ENCODE measurements around the gene SH3RF2.

SH3RF2 gene

GRCh38 chr5:146051678-146052077, 115.3 kb downstream of the SH3RF2 start:
- no peak for DNase-seq

GRCh38 chr5:146052780-146053179, 116.4 kb downstream of the SH3RF2 start:
- no peak for DNase-seq

GRCh38 chr5:146055432-146055831, 119.1 kb downstream of the SH3RF2 start:
- DNase-seq: no peak

GRCh38 chr5:146059460-146060220, 123.3 kb downstream of the SH3RF2 start:
- no peak for DNase-seq

- no peak for DNase-seq
Observed at GRCh38 chr5:146060221-146060585, 123.8 kb downstream of the SH3RF2 start.

- no peak for DNase-seq
Observed at GRCh38 chr5:146066968-146067367, 130.6 kb downstream of the SH3RF2 start.

- no peak for DNase-seq
Observed at GRCh38 chr5:146068206-146068605, 131.8 kb downstream of the SH3RF2 start.

- DNase-seq: no peak
Observed at GRCh38 chr5:146068977-146069779, 132.8 kb downstream of the SH3RF2 start.

GRCh38 chr5:146069780-146070099, 133.4 kb downstream of the SH3RF2 start:
- no peak for DNase-seq

- no peak for DNase-seq
Observed at GRCh38 chr5:146070746-146071145, 134.4 kb downstream of the SH3RF2 start.

- no peak for DNase-seq
Observed at GRCh38 chr5:146071171-146071570, 134.8 kb downstream of the SH3RF2 start.

GRCh38 chr5:146072595-146072994, 136.2 kb downstream of the SH3RF2 start:
- DNase-seq: no peak

GRCh38 chr5:146073239-146073900, 137.0 kb downstream of the SH3RF2 start:
- no peak for DNase-seq

GRCh38 chr5:146076028-146076427, 139.7 kb downstream of the SH3RF2 start:
- DNase-seq: no peak

- DNase-seq: no peak
Observed at GRCh38 chr5:146076455-146076854, 140.1 kb downstream of the SH3RF2 start.

GRCh38 chr5:146078566-146078965, 142.2 kb downstream of the SH3RF2 start:
- DNase-seq: no peak

GRCh38 chr5:146079695-146080373, 143.5 kb downstream of the SH3RF2 start:
- no peak for DNase-seq

- DNase-seq: no peak
Observed at GRCh38 chr5:146081556-146081955, 145.2 kb downstream of the SH3RF2 start.

- DNase-seq: no peak
Observed at GRCh38 chr5:146082798-146083197, 146.4 kb downstream of the SH3RF2 start.

- DNase-seq: no peak
Observed at GRCh38 chr5:146084376-146084775, 148.0 kb downstream of the SH3RF2 start.

- DNase-seq: no peak
Observed at GRCh38 chr5:146088098-146088497, 151.7 kb downstream of the SH3RF2 start.

- DNase-seq: no peak
Observed at GRCh38 chr5:146089287-146089686, 152.9 kb downstream of the SH3RF2 start.

GRCh38 chr5:146091881-146092280, 155.5 kb downstream of the SH3RF2 start:
- no peak for DNase-seq
